A549 (cell line): Measurements from ENCODE around the gene BCR.

Experiments used
- RAD21 ChIP-seq, 2 experiments: fragments of >200 bp in 1 of 2; sonication (Bioruptor Twin) in 1 of 2; formaldehyde crosslinking in 1 of 2; IDR thresholded peaks in 1 of 2; conservative IDR thresholded peaks in 1 of 2; 2 replicates in 1 of 2; 3 replicates in 1 of 2; pipeline ENCODE4 v1.6.1; 2012 to 2018; ENCODE audit warnings: inconsistent platforms in 1 of 2
- TF ChIP-seq, protein P1 (sequence below): fragments of 200-600 bp; sonication (generic); IDR thresholded peaks from 2 replicates; pipeline ENCODE4 v1.6.1; 2016; ENCODE audit warnings: antibody characterized with exemption, mild to moderate bottlenecking, moderate library complexity
- TF ChIP-seq, protein P2 (sequence below): fragments of >200 bp; sonication (Bioruptor Twin); formaldehyde crosslinking; IDR thresholded peaks from 3 replicates; pipeline ENCODE4 v1.5.1; 2016

DNA sequence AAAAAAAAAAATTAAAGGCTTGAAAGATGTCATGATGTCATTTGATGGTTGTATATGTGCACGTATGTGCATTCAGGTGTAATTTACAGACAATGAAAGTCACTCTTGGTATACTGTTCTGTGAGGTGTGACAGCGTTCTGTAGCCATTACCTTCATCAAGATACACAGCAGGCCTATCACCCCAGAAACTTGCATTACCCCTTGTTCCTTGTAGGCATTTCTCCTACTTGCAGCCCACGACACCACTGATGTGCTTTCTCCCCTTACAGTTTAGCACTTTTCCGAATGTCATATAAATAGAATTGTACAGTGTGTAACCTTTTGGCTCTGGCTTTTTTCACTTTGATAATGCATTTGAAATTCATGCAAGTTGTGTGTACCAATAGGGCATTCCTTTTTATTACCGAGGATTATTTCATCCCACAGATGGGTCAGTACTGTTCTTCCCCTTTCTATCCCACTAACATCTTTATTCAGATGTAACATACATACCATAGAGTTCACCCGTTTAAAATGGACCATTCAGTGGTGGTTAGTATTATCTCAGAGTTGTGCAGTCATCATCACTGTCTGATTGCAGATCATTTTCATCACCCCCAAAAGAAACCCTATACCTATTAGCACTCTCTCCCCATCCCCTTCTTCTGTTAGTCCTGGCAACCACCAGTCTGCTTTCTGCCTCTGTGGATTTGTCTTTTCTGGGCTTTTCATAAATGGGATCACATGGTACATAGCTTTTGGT, 30.3 kb downstream of the BCR start:
- TF ChIP-seq, protein P1, sequence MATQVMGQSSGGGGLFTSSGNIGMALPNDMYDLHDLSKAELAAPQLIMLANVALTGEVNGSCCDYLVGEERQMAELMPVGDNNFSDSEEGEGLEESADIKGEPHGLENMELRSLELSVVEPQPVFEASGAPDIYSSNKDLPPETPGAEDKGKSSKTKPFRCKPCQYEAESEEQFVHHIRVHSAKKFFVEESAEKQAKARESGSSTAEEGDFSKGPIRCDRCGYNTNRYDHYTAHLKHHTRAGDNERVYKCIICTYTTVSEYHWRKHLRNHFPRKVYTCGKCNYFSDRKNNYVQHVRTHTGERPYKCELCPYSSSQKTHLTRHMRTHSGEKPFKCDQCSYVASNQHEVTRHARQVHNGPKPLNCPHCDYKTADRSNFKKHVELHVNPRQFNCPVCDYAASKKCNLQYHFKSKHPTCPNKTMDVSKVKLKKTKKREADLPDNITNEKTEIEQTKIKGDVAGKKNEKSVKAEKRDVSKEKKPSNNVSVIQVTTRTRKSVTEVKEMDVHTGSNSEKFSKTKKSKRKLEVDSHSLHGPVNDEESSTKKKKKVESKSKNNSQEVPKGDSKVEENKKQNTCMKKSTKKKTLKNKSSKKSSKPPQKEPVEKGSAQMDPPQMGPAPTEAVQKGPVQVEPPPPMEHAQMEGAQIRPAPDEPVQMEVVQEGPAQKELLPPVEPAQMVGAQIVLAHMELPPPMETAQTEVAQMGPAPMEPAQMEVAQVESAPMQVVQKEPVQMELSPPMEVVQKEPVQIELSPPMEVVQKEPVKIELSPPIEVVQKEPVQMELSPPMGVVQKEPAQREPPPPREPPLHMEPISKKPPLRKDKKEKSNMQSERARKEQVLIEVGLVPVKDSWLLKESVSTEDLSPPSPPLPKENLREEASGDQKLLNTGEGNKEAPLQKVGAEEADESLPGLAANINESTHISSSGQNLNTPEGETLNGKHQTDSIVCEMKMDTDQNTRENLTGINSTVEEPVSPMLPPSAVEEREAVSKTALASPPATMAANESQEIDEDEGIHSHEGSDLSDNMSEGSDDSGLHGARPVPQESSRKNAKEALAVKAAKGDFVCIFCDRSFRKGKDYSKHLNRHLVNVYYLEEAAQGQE: no peak
- no peak for TF ChIP-seq RAD21 (conservative IDR thresholded peaks at IDR 0.05 in 1 of 2, IDR thresholded peaks at IDR 0.05 in 1 of 2)
- TF ChIP-seq, protein P2, sequence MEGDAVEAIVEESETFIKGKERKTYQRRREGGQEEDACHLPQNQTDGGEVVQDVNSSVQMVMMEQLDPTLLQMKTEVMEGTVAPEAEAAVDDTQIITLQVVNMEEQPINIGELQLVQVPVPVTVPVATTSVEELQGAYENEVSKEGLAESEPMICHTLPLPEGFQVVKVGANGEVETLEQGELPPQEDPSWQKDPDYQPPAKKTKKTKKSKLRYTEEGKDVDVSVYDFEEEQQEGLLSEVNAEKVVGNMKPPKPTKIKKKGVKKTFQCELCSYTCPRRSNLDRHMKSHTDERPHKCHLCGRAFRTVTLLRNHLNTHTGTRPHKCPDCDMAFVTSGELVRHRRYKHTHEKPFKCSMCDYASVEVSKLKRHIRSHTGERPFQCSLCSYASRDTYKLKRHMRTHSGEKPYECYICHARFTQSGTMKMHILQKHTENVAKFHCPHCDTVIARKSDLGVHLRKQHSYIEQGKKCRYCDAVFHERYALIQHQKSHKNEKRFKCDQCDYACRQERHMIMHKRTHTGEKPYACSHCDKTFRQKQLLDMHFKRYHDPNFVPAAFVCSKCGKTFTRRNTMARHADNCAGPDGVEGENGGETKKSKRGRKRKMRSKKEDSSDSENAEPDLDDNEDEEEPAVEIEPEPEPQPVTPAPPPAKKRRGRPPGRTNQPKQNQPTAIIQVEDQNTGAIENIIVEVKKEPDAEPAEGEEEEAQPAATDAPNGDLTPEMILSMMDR: no peak
